Fibroblast of lung (primary cell): Measurements from ENCODE around the gene VARS2. TPM values are rescaled to one million over a fixed set of nuclear protein-coding genes. Genes with fewer than 3 reads are reported as not detected.

Experiments
- DNase-seq, 2 donors: peaks; one replicate each; pipeline versions ENCODE4 v3.0.0 to v3.0.0-alpha.2; 2010; ENCODE audit warnings: low read depth in 2 of 2
- H2AFZ ChIP-seq: 2 replicates; pipeline ENCODE4 v1.5.1; 2012; ENCODE audit warnings: low read length, control low read depth, inconsistent platforms
- H3K27ac ChIP-seq: 2 replicates; pipeline ENCODE4 v1.5.1; 2011; ENCODE audit warnings: low read length, control low read depth; ENCODE audit not compliant: insufficient read depth
- H3K27me3 ChIP-seq: 2 replicates; pipeline ENCODE4 v1.5.1; 2011; ENCODE audit warnings: mild to moderate bottlenecking, low read length; ENCODE audit not compliant: control insufficient read depth, insufficient read depth
- H3K36me3 ChIP-seq: 2 replicates; pipeline ENCODE4 v1.5.1; 2011; ENCODE audit warnings: low read length; ENCODE audit not compliant: control insufficient read depth, insufficient read depth
- H3K4me1 ChIP-seq: 2 replicates; pipeline ENCODE4 v1.5.1; 2011; ENCODE audit warnings: low read length; ENCODE audit not compliant: control insufficient read depth, insufficient read depth; ENCODE audit errors: extremely low read depth
- H3K4me2 ChIP-seq: 2 replicates; pipeline ENCODE4 v1.5.1; 2011; ENCODE audit warnings: low read length, control low read depth; ENCODE audit not compliant: insufficient read depth; ENCODE audit errors: extremely low read depth
- H3K4me3 ChIP-seq, 4 experiments: fragments of 200-600 bp in 1 of 4; sonication (generic) in 1 of 4; replicated peaks in 1 of 4; 2 replicates each; pipeline ENCODE4 v1.5.1; 2011 to 2016; ENCODE audit warnings: low read length in 4 of 4, low read depth in 3 of 4, mild to moderate bottlenecking in 3 of 4, control low read depth in 2 of 4, inconsistent platforms in 1 of 4, mixed read lengths in 1 of 4; ENCODE audit not compliant: insufficient read depth in 1 of 4; ENCODE audit errors: control extremely low read depth in 1 of 4
- H3K79me2 ChIP-seq: 2 replicates; pipeline ENCODE4 v1.5.1; 2012; ENCODE audit warnings: mild to moderate bottlenecking, low read length, inconsistent platforms; ENCODE audit not compliant: control insufficient read depth, insufficient read depth
- H3K9ac ChIP-seq: 2 replicates; pipeline ENCODE4 v1.5.1; 2011; ENCODE audit warnings: mild to moderate bottlenecking, low read length, control low read depth; ENCODE audit not compliant: insufficient read depth
- H3K9me3 ChIP-seq: 2 replicates; pipeline ENCODE4 v1.5.1; 2012; ENCODE audit warnings: low read depth, low read length; ENCODE audit not compliant: control insufficient read depth, insufficient read depth
- H4K20me1 ChIP-seq: 2 replicates; pipeline ENCODE4 v1.5.1; 2011; ENCODE audit warnings: low read length; ENCODE audit not compliant: control insufficient read depth, insufficient read depth; ENCODE audit errors: extremely low read depth
- EZH2 ChIP-seq: IDR thresholded peaks from 2 replicates; pipeline ENCODE4 v1.5.1; 2012; ENCODE audit warnings: low read length, control low read depth, mild to moderate bottlenecking; ENCODE audit errors: missing control alignments
- polyA plus RNA-seq, 2 donors: library from polyadenylated mRNA; depleted of rRNA in 1 of 2; stranded (reverse) in 1 of 2; unstranded in 1 of 2; fragments of >200 nt; gene quantifications; 2 replicates each; pipeline ENCODE4 v1.2.1, GENCODE V29; 2011 to 2012; ENCODE audit warnings: missing spikeins in 1 of 2
- total RNA-seq: library from RNA; depleted of rRNA; stranded (reverse); fragments of >200 nt; gene quantifications from 2 replicates; pipeline ENCODE4 v1.2.1, GENCODE V29; 2014
- TF ChIP-seq, protein P1 (sequence below), 2 donors: IDR thresholded peaks in 1 of 2; conservative IDR thresholded peaks in 1 of 2; 1 replicate in 1 of 2; 2 replicates in 1 of 2; pipeline ENCODE4 v1.5.1; 2011 to 2012; ENCODE audit warnings: low read length in 2 of 2, control low read depth in 1 of 2, inconsistent platforms in 1 of 2, low read depth in 1 of 2, mild to moderate bottlenecking in 1 of 2

VARS2 gene
- total and polyA plus RNA-seq, 2 donors (not counting 1 experiment from before 2014, with no cell fraction given), result 6.8 to 20.5 TPM

- no peak overlapping the region for H3K4me2 ChIP-seq
- no peak overlapping the region for H3K9ac ChIP-seq
- peaks cover 23% of the 10 kb centered on the region for H3K4me1 ChIP-seq
Measured at GRCh38 chr6:30882204-30882758, 31.8 kb upstream of the VARS2 start.

DNA sequence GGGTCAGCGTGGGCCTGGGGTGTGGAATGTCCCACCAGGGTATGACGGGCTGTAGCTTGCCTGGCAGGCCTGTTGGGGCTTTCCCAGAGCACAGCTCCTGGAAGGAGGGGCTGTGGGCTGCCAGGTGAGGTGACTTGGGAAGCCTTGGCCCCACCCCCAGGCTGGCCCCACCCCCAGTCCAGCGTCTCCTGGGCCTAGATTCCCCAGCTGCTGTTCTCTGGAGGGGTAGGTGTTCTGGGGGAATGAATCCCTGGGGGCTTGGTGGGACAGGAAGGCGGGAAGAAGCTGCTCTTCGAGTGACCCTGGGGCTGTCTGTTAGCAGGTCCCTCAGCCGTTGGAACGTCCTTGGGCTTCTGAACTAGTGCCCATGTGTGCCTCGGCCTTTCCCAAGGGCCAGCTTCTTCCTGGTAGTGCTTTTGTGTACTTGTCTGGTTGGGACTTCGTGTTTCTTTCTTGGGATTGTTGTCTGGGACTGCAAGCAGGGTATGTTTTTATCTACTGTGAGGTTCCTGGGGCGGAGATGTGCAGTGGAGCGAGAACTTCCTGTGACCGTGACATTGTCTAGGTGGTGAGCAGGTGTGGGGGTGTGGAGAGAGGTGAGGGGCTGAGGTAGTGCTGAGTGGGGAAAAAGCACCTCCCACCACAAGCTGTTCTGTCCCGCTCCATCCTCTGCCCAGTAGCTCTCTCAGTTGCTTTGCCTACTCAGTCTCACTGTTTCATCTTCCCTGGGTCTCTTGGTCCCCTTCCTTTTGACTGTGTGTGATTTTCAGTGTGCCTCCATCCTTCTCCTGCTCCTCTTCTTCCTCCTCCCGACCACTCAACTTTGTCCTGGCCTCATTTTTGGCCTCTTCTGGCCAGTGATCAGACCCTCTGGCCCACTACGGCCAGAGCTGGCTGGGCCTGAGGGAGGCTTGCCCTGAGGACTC, 31.0 kb upstream of the VARS2 start:
- DNase-seq, result no peak
- no peaks in the 10 kb centered on the region for H3K79me2 ChIP-seq
- H4K20me1 ChIP-seq, result no peaks in the 10 kb centered on the region
- TF ChIP-seq, protein P1, sequence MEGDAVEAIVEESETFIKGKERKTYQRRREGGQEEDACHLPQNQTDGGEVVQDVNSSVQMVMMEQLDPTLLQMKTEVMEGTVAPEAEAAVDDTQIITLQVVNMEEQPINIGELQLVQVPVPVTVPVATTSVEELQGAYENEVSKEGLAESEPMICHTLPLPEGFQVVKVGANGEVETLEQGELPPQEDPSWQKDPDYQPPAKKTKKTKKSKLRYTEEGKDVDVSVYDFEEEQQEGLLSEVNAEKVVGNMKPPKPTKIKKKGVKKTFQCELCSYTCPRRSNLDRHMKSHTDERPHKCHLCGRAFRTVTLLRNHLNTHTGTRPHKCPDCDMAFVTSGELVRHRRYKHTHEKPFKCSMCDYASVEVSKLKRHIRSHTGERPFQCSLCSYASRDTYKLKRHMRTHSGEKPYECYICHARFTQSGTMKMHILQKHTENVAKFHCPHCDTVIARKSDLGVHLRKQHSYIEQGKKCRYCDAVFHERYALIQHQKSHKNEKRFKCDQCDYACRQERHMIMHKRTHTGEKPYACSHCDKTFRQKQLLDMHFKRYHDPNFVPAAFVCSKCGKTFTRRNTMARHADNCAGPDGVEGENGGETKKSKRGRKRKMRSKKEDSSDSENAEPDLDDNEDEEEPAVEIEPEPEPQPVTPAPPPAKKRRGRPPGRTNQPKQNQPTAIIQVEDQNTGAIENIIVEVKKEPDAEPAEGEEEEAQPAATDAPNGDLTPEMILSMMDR (conservative IDR thresholded peaks at IDR 0.05 in 1 of 2, IDR thresholded peaks at IDR 0.05 in 1 of 2; ENCODE audit: low read depth in 1 of 2, low read length in 2 of 2), result no peak
- no peak for TF ChIP-seq EZH2
- H3K4me1 ChIP-seq, result peaks cover 23% of the 10 kb centered on the region
- H2AFZ ChIP-seq, result no peak overlapping the region
- no peak overlapping the region for H3K4me2 ChIP-seq
- H3K9me3 ChIP-seq, result no peaks in the 10 kb centered on the region
- H3K36me3 ChIP-seq, result no peaks in the 10 kb centered on the region
- no peak overlapping the region for H3K9ac ChIP-seq
- H3K27ac ChIP-seq, result no peak overlapping the region
- no peak overlapping the region for H3K4me3 ChIP-seq
- no peaks in the 10 kb centered on the region for H3K27me3 ChIP-seq

More at GRCh38 chr6:30882204-30882758, 31.8 kb upstream of the VARS2 start:
- no peak for DNase-seq
- H3K27ac ChIP-seq, result no peak overlapping the region
- H2AFZ ChIP-seq, result peak overlapping the region; percentile 56
- H3K9me3 ChIP-seq, result no peaks in the 10 kb centered on the region
- H3K4me3 ChIP-seq, result no peak overlapping the region
- no peaks in the 10 kb centered on the region for H3K36me3 ChIP-seq
- TF ChIP-seq, protein P1 (conservative IDR thresholded peaks at IDR 0.05 in 1 of 2, IDR thresholded peaks at IDR 0.05 in 1 of 2; ENCODE audit: low read depth in 1 of 2, low read length in 2 of 2), result no peak
- no peak for TF ChIP-seq EZH2
- no peaks in the 10 kb centered on the region for H3K27me3 ChIP-seq
- H4K20me1 ChIP-seq, result no peaks in the 10 kb centered on the region
- no peaks in the 10 kb centered on the region for H3K79me2 ChIP-seq

DNA sequence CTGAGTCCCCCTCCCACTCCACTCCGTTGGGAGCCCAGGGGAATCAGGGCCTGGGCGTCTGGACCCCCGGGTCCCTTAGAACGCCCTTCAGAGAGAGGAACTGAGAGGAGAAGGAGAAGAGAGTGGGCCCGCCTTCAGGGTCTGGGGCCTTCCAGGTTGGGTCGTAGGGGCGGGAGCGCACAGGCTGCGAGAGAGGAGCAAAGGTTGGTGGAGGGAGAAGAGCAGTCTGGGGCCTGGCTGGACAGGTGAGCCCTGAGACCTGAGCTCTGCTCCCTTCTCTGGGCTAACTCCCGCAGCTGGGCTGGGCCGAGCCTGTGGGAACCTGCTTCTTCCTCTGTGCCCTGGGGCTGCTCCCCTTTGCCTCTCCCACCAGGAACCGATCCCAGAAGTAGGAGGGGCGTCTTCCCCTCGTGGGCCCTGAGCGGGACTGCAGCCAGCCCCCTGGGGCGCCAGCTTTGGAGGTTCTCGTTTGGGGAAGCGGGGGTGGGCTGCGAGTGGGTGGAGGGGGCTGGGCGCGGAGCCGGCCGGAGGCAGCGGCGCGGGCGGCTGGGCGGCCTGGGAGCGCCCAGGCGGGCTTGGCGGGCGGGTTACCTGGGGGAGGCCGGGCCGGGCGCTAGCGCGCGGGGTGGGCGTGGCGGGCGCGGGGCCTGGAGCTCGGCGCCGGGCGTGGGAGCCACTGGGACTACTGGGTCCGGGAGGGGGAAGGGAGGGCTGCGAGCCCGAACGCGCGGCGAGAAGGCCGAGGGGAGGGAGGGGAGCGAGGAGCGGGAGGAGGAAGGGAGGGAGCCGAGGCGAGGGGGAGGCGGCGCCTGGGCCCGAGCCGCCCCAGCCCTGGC, 30.1 kb upstream of the VARS2 start, which contains the start of gene DDR1:
Gene DDR1, plus strand, starts transcription at position 835 of the 836 bp plus-strand sequence. CDS start 4,211 bp downstream, outside the sequence.
- Histone ChIP-seq H4K20me1 (no peaks in the 10 kb centered on the region), H3K9ac (peak within 1 kb of the TSS; percentile 57), H3K4me1 (peaks cover 23% of the 10 kb centered on the region), H3K27me3 (no peaks in the 10 kb centered on the region), H3K9me3 (no peaks in the 10 kb centered on the region), H3K36me3 (no peaks in the 10 kb centered on the region), H3K4me3 (peak within 1 kb of the TSS; percentile 44 to 81 (median 60)), H3K79me2 (no peaks in the 10 kb centered on the region), H3K4me2 (peak within 1 kb of the TSS; percentile 83), H2AFZ (peak within 1 kb of the TSS; percentile 19), H3K27ac (no peak within 1 kb of the TSS)
- DNase-seq, result peak; percentile 60 to 64
- TF ChIP-seq, protein P1 (conservative IDR thresholded peaks at IDR 0.05 in 1 of 2, IDR thresholded peaks at IDR 0.05 in 1 of 2; ENCODE audit: low read depth in 1 of 2, low read length in 2 of 2), result no peak
- no peak for TF ChIP-seq EZH2
